HG03095 (cell line): ENCODE results near the gene TRDN.

ENCODE experiments used
- ATAC-seq: cut with Tn5 transposase; IDR thresholded peaks from one replicate; pipeline ENCODE4 v1.9.1; 2021; ENCODE audit warnings: moderate library complexity; ENCODE audit not compliant: unreplicated experiment

TRDN gene

GRCh38 chr6:123636782-123637181 is at the start of gene TRDN:
Gene TRDN, minus strand, starts transcription at chr6:123636950. Its CDS starts 175 bp downstream, at chr6:123636775.
- no peak for ATAC-seq

GRCh38 chr6:123681957-123682462 is 45.3 kb upstream of the TRDN start:
- no peak for ATAC-seq

GRCh38 chr6:123677897-123678296 is 41.1 kb upstream of the TRDN start:
- no peak for ATAC-seq

- ATAC-seq = no peak
These were observed 40.0 kb upstream of the TRDN start for GRCh38 chr6:123676793-123677192.

DNA sequence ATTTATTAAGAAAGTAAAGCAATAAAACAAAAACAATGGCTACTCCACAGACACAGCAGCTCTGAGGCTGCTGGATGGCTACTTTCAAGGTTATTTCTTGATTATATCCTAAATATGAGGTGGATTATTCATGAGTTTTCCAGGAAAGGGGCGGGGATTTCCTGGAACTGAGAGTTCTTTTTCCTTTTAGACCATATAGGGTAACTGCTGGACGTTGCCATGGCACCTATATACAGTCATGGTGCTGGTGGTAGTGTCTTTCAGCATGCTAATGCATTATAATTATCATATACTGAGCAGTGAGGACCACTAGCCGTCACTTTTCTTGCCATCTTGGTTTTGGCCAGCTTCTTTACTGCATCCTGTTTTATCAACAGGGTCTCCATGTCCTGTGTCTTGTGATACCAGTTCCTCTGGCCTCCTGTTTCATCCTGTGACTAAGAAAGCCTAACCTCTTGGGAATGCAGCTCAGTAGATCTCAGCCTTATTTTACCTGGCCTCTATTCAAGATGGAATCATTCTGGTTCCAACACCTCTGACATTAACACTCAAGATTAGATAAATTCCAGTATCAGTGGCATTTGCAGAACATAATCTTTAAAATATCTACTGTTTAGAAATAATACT is 32.3 kb upstream of the TRDN start:
- no peak for ATAC-seq

DNA sequence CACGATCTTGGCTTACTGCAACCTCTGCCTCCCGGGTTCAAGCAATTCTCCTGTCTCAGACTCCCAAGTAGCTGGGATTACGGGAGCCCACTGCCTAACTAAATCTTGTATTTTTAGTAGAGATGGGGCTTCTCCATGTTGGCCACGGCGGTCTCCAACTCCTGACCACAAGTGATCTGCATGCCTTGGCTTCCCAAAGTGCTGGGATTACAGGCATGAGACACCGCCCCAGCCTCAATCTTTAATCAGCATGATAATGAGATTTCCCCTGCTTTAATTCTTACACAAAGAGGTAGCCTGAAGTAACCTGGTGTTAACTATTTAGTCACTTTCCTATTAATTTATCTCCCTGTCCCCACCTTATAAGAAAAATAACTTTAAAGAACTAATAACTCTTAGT is 31.3 kb upstream of the TRDN start:
- ATAC-seq = no peak

DNA sequence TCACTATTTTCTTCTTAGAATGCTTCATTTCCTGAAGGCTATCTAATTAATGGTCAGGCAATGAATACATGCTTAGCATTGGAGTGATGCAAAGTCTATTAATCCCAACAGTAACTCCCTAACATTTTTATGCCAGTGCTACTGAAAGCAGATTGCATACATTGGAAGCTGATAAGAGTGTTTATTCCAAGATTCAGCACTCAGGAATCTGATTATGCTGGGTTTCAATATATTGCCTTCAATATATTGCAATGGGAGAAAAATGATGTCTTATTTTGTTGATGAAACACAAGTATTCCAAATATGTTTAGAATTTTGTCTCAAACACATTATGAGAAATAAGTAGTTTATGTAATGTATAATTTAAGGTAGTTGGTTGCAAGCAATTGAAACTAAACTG is 26.7 kb upstream of the TRDN start:
- ATAC-seq = no peak

DNA sequence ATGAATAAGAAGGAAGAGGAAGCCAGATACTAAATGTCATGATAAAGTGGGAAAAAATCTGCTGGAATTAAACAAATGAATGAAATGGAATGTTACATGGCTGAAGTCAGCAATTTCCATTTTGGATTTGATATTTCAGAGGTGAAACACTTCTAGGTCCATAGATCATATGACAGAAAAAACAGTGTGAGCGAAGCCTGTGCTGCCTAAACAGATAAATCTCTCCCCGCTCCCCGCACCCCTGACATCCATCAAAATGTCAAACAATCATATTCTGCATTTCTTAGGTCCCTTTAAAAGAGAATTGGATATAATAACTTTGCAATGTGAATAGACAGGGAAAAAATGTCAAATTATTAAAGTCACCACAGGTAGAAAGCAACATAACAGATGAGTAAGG is 26.0 kb upstream of the TRDN start:
- ATAC-seq = no peak

- ATAC-seq = no peak
These were observed 24.5 kb upstream of the TRDN start for GRCh38 chr6:123661105-123661891.

DNA sequence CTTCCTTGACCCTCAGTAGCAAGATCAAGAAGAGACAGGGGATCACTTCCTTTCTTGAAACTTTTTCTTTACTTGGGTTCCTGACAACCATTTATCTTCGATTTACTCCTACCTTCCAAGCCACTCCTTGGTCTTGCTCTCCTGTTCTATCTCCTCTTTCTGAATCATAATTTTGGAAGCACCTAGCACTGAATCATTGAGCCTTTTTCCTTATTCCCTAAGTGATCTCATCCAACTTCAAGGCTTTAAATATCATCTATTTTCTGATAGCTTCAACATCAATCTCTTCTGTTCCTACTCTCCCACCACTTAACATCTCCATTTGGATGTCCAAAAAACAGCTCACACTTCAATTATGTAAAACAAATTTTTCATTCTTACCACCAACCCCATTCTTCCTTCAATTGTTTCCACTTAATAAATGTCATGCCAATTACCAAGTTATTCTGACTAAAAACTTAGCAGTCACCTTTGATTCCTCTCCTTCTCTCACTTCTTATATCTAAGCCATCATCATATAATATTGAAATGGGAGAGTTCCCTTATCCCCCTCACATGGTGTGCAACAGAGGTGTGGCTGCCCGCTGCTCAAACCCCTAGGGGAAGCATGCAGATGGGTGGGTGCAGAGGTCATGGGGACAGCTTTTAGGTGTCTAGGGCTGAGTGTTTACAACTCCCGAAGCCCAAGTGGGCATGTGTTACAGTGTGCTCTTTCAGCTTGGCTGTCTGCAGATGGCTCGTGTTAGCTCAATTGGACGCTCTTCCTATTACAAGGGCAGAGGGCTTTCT is 23.4 kb upstream of the TRDN start:
- ATAC-seq = no peak

DNA sequence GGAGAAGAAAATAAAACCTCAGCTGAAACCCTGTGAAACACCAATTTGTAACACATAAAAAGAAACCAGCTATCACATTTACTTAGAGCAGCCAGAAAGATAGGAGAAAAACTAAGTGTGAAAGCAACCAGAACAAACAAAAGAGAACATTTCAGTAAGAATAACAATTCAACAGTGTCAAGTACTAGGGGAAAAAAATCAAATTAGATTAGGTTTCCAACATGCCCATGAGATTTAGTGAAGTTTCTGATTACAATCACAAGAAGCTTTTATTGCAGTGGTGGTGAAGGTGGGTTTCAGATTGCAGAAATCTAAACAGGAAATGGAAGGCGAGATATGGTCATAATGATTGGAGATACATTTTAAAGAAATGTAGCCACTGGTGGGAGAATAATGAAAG is 22.1 kb upstream of the TRDN start:
- no peak for ATAC-seq

DNA sequence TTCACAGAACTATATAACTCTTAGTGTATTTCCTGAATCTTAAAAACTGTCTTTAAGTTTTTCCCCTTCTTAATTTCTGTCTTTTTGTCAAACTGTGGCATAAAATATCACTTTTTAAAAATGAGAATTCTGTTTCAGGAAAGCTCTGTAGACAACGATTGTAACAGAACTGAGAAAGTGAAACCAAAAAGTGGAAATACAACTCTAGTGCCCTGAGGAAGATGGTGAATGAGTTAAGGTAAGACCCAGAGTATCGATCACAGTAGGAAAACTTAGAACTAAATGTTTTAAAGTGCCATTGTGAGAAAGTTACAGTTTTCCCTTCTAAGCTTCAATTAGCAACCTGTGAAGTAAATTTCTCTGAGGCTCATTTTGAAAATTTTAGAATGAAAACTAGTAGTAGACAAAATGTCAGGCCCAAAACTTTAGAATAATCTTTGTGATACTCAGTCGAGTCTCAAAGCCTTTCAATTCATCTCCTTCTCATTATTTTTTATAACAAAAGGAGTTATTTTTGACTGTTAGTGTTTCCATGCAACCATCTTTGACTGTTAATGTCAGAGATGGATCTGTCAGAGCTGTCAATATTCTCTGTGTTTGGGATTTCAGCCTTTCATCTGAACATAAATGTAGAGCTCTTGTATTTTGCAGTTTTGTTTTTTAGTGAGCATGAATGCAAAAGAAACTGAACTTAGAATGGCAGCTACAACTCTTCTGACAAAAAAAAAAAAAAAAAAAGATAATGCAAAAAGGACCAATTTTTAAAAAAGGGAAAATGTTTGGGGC is 19.0 kb upstream of the TRDN start:
- ATAC-seq = peak; percentile 82

DNA sequence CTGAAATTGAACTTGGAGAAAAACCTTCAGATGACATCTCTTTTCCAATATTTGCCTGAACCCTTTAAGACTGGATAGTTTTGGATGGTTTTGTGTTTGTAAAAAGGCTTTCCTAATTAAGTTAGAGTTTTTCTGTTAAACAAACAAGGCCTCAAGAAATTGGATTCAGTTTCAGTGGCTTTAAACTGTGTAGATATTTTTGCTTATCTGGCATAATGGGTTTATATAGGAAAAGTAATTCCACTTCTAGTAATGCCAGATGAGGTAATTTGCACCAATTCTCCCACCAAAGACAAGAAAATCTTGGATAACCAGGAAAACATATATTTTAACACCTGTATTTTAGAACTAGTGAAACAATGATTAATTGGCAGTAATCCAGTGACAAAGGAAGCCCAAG is 12.0 kb upstream of the TRDN start:
- no peak for ATAC-seq

GRCh38 chr6:123648020-123648580 is 11.3 kb upstream of the TRDN start:
- ATAC-seq = no peak

- ATAC-seq = no peak
These were observed 4.7 kb upstream of the TRDN start for GRCh38 chr6:123641497-123641896.

GRCh38 chr6:123640567-123641187 is 3.9 kb upstream of the TRDN start:
- ATAC-seq = no peak

DNA sequence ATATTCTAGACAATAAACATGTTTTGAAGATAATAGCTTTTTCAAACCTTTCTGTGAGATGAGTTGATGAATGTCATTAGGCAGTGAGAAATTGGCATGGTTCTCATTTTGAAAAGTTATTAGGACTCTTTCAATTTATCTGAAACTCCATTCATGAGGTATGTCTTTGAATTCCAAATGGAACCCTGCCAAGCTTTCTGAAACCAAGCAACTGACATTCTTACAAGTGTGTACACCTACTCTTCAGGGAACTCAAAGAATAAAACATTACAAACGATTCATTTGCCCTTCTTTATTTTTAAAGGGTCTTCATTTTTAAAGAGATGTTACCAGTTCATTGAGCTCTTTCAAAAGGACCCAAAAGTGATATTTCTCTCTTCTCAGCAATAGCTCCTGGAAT is 2.1 kb upstream of the TRDN start:
- ATAC-seq = no peak

DNA sequence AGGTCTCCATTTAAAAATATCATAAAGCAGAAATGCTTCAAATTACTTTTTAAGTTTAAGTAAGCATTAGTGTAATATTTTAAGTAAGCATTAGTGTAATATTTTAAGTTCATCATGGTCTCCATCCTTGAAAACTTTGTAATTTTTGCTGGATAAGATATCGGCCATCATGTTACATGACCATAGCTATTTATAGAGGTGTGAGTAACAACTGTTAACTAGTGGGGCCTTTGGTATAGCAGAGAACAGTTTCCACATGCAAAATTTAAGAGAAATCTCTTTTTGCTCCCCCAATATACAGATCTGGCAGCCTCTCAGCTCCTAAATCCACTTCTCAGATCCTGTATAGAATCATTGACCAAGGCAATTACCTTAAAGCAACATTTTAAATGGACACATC is 468 bp downstream of the TRDN start:
- ATAC-seq = no peak

- no peak for ATAC-seq
These were observed 1.2 kb downstream of the TRDN start for GRCh38 chr6:123635567-123635966.

GRCh38 chr6:123635144-123635543 is 1.6 kb downstream of the TRDN start:
- ATAC-seq = no peak
